Immature natural killer cell (primary cell): Measurements from ENCODE around the gene CSNK1G3. TPM values are rescaled to one million over a fixed set of nuclear protein-coding genes. Genes with fewer than 3 reads are reported as not detected.

Experiments used
- DNase-seq, 3 donors: peaks; one replicate each; pipeline ENCODE4 v3.0.0; 2022; ENCODE audit warnings: mixed read lengths in 1 of 3
- H3K27ac Mint-ChIP-seq, 6 donors: one replicate each; pipeline ENCODE4 v1.8.0; 2020; ENCODE audit warnings: mixed read lengths in 6 of 6, mild to moderate bottlenecking in 5 of 6, inconsistent platforms in 4 of 6, moderate library complexity in 3 of 6
- H3K27me3 Mint-ChIP-seq, 3 donors: one replicate each; pipeline ENCODE4 v1.8.0; 2020 to 2021; ENCODE audit warnings: low read depth in 3 of 3, mild to moderate bottlenecking in 3 of 3, mixed read lengths in 3 of 3, moderate library complexity in 3 of 3, inconsistent platforms in 1 of 3
- H3K36me3 Mint-ChIP-seq, 3 donors: one replicate each; pipeline ENCODE4 v1.8.0; 2020; ENCODE audit warnings: mixed read lengths in 3 of 3, inconsistent platforms in 2 of 3, mild to moderate bottlenecking in 2 of 3
- H3K4me1 Mint-ChIP-seq, 2 donors: one replicate each; pipeline ENCODE4 v1.8.0; 2020; ENCODE audit warnings: inconsistent platforms in 2 of 2, mild to moderate bottlenecking in 2 of 2, mixed read lengths in 2 of 2, moderate library complexity in 1 of 2
- H3K4me3 Mint-ChIP-seq, 5 donors: one replicate each; pipeline ENCODE4 v1.8.0; 2020; ENCODE audit warnings: mild to moderate bottlenecking in 5 of 5, mixed read lengths in 5 of 5, inconsistent platforms in 3 of 5, moderate library complexity in 3 of 5
- H3K9me3 Mint-ChIP-seq, 6 donors: one replicate each; pipeline ENCODE4 v1.8.0; 2020; ENCODE audit warnings: mild to moderate bottlenecking in 6 of 6, mixed read lengths in 6 of 6, inconsistent platforms in 4 of 6, moderate library complexity in 3 of 6
- polyA plus RNA-seq, 3 donors: library from polyadenylated mRNA; unstranded; fragments of 300-500 nt; fragmentation: Illumina TruSeq; gene quantifications; one replicate each; pipeline ENCODE4 v1.2.3, GENCODE V29; 2021

Gene CSNK1G3
- polyA plus RNA-seq, 3 donors from 2014 or later = 28.7 to 44.9 (median 36.2) TPM

DNA sequence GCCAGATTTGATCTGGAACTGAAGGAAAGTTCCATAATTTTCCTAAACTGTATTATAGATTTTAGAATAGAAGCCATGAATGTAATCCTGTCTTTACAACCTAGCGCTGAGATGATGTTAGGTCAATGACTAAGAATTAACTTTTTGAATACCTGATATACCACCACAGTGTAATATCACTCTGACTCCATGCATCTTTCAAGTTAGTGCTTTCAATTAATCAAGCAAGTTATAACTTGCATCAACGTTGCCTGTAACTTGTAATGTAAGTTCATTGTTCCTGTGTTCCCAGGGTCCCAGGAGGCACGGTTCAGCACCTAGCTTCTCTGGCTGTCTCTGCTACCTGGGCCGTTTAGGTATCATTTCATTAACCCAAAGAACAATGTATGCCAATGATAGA lies 139.3 kb downstream of the CSNK1G3 start:
- no peak for DNase-seq
- H3K27me3 Mint-ChIP-seq = peaks cover 0 to 5% (median 5%) of the 10 kb centered on the region in 3 donors
- H3K27ac Mint-ChIP-seq = no peak overlapping the region
- peaks cover 0 to 11% (median 5%) of the 10 kb centered on the region in 6 donors for H3K9me3 Mint-ChIP-seq
- H3K36me3 Mint-ChIP-seq = peaks cover 0 to 8% (median 0%) of the 10 kb centered on the region in 3 donors
- H3K4me1 Mint-ChIP-seq = no peaks in the 10 kb centered on the region
- no peak overlapping the region for H3K4me3 Mint-ChIP-seq

DNA sequence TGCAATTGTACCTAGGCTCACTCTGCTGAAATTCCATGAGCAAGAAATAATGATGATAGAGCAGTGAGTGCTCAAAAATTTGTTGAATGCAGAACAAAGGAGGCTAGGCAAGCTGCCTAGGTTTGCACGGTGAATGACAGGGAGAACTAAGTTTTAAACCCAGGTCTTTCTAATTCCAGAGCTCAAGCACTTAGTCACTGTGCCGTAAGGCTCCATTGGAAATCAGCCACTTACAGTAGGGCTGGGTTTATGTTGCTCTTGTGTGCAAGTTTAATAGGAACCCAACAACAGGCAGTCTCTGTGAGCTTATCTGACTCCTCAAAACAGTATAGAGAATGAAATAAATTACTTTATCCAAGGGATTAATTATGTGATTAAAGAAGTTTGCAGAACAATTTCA lies 147.0 kb downstream of the CSNK1G3 start:
- Mint-ChIP-seq H3K27me3 (peaks cover 0 to 3% (median 2%) of the 10 kb centered on the region in 3 donors), H3K4me3 (no peak overlapping the region), H3K4me1 (no peaks in the 10 kb centered on the region)

DNA sequence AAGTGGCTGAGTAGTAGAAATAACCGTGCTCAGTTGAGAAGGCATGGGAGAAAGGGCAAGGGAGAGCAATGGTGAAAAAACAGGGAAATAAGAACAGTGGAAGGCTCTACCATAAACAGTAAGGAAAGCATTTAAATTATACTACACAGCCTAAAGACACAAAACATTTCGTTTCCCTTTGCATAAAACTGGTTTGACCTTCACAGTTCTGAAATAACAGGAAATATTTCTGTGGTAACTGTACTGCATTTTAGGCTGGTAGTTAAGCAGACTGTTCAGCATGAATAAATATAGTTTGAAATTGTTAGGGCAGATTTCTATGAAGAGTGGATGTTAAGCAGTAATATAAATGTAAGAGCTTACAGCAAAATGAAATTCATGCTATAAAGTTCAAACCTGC lies 147.5 kb downstream of the CSNK1G3 start:
- Mint-ChIP-seq H3K27me3 (peaks cover 0 to 3% (median 2%) of the 10 kb centered on the region in 3 donors), H3K9me3 (no peaks in the 10 kb centered on the region), H3K4me1 (no peaks in the 10 kb centered on the region), H3K36me3 (no peaks in the 10 kb centered on the region), H3K27ac (no peak overlapping the region), H3K4me3 (no peak overlapping the region)
- DNase-seq = no peak

More for the DNA sequence above, 147.0 kb downstream of the CSNK1G3 start:
- Mint-ChIP-seq H3K36me3 (no peaks in the 10 kb centered on the region), H3K9me3 (no peaks in the 10 kb centered on the region), H3K27ac (no peak overlapping the region)
- no peak for DNase-seq

DNA sequence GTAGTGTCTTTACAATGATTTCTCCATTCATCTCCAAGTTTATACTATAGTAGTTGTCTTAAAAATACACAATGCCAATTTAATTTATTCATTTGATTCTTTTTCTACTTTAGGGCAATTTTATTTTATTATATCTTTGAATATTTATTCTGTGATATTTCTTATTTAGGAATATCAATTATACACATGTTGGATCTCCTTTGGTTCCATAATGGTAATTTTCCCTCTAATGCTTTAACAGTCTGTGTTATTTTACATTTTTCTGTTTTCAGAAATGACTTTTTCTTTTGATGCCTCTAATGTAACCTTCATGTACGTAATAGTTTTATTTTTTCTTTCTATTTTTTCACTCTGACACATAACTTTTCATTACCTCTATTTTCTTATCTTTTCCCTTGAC lies 153.0 kb downstream of the CSNK1G3 start:
- peaks cover 0 to 8% (median 7%) of the 10 kb centered on the region in 3 donors for H3K27me3 Mint-ChIP-seq
- DNase-seq = no peak
- peaks cover 0 to 3% (median 0%) of the 10 kb centered on the region in 3 donors for H3K36me3 Mint-ChIP-seq
- no peak overlapping the region for H3K4me3 Mint-ChIP-seq
- peaks cover 10 to 15% of the 10 kb centered on the region in 2 donors for H3K4me1 Mint-ChIP-seq
- H3K9me3 Mint-ChIP-seq = peaks cover 0 to 10% (median 3%) of the 10 kb centered on the region in 6 donors
- H3K27ac Mint-ChIP-seq = no peak overlapping the region

DNA sequence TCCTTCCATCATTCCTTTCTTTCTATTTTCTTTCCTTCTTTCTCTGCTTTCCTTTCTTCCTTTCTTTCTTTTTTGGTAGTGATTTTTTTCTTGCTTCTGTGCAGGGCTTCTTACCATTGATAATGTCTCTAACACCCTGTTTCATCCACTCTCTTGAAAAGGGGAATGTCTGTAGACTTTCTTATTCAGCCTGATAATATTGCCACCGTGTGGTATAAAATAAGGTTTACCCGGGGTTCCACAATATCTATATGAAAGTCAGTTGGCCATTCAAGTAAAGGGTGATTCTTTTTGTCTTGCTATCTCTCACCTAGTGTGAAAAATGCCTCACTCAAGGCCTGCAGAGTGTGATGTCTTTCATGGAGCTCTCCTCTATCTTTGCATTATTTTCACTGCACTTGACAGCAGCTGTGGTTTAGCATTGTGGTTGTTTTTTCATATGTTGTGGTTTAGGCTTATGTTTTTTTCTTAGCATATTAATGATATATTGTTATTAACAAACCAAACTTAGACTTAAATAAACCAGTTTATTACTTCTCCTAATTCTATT lies 153.9 kb downstream of the CSNK1G3 start:
- H3K36me3 Mint-ChIP-seq = peaks cover 0 to 3% (median 0%) of the 10 kb centered on the region in 3 donors
- H3K27me3 Mint-ChIP-seq = peaks cover 0 to 8% (median 7%) of the 10 kb centered on the region in 3 donors
- H3K27ac Mint-ChIP-seq = peak overlapping the region in 2 of 6 donors; percentile 7 to 37
- peak overlapping the region in 1 of 5 donors; percentile 25 for H3K4me3 Mint-ChIP-seq
- H3K9me3 Mint-ChIP-seq = peaks cover 0 to 10% (median 3%) of the 10 kb centered on the region in 6 donors
- peak; percentile 13 to 25 (median 20) for DNase-seq
- H3K4me1 Mint-ChIP-seq = peaks cover 10 to 15% of the 10 kb centered on the region in 2 donors

Other genes with a start within 250 kb of the CSNK1G3 start
- 10 to 100 TPM in 2 of 3 donors, 1 to 10 TPM in 1; 9.7 to 23.1 (median 11.6) TPM for gene CEP120, start 88.8 kb upstream of the CSNK1G3 start, polyA plus RNA-seq